RWPE1 (cell line): ENCODE data around the gene MAN2B1.
"Not testable (repeated sequence)": the region's sequence is repeated elsewhere in the genome, so short reads cannot be mapped to it uniquely, and the experiment has no call there.

Source experiments
- CTCF ChIA-PET: fragments of 350-600 bp; sonication (Branson Sonifier 250); formaldehyde crosslinking; extraction: SDS; loops from one replicate; lab custom pipeline; 2021; lab: Yijun Ruan, JAX
- POLR2A ChIA-PET: fragments of 400-600 bp; formaldehyde crosslinking; extraction: SDS; loops from one replicate; lab custom pipeline; 2020; ENCODE audit warnings: antibody characterized with exemption; ENCODE audit not compliant: low non-redundant PET; lab: Yijun Ruan, JAX
- DNase-seq: peaks from one replicate; pipeline ENCODE4 v3.0.0; 2012; ENCODE audit warnings: low spot score
- H3K27ac ChIP-seq: fragments of 450-650 bp; 2 replicates; pipeline ENCODE4 v1.5.1; 2017
- TF ChIP-seq, protein P1 (sequence below): fragments of 450-650 bp; conservative IDR thresholded peaks from 2 replicates; pipeline ENCODE4 v1.5.1; 2017; ENCODE audit warnings: low read depth, mild to moderate bottlenecking

Gene MAN2B1

DNA sequence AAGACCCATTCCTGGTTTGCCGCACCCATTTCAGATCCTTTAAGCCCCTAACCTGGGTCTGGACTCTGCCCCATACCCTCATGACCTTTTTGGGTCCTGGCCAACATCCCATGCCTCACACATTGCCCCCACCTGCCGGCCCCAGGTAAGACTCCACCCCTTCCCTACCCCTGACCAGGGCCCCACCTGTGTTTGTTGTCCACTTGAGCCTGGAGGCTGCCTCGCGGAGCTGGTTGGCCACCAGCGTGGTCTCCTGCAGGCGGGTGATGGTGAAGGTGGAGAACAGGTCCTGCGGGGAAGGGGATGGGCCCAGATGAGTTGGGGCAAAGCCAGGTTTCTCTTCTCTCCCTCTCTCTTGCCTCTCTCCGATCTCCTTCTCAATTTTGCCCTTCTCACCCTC, 19.5 kb downstream of the MAN2B1 start:
- TF ChIP-seq, protein P1, sequence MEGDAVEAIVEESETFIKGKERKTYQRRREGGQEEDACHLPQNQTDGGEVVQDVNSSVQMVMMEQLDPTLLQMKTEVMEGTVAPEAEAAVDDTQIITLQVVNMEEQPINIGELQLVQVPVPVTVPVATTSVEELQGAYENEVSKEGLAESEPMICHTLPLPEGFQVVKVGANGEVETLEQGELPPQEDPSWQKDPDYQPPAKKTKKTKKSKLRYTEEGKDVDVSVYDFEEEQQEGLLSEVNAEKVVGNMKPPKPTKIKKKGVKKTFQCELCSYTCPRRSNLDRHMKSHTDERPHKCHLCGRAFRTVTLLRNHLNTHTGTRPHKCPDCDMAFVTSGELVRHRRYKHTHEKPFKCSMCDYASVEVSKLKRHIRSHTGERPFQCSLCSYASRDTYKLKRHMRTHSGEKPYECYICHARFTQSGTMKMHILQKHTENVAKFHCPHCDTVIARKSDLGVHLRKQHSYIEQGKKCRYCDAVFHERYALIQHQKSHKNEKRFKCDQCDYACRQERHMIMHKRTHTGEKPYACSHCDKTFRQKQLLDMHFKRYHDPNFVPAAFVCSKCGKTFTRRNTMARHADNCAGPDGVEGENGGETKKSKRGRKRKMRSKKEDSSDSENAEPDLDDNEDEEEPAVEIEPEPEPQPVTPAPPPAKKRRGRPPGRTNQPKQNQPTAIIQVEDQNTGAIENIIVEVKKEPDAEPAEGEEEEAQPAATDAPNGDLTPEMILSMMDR: no peak
- CTCF ChIA-PET: interaction anchor here (0.7 kb wide), 3 partner anchors 15 to 280 kb away, joined by 3 to 6 read pairs (median 5); no protein-coding TSS in a partner anchor
- no peak overlapping the region for H3K27ac ChIP-seq
- POLR2A ChIA-PET: no interaction called here
- no peak for DNase-seq

DNA sequence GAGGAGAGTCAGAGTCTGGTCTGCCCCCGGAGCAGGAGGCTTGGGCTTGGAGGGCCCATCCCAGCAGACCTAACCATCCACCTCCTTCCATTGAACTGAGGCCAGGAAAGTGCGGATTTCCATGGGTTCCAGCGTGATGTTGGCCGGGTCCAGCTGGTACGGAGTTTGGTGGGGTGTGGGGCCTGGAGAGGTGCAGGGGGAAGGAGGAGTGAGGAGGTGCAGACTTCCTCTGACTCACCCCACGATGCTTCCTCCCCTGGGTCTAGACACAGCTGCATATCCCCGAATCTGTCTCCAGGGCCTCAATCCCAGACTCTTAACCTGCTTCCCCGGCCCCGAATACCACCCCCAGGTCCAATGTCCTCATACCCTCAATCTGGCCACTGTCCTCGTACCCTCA, 20.0 kb downstream of the MAN2B1 start:
- TF ChIP-seq, protein P1: no peak
- POLR2A ChIA-PET: no interaction called here
- peak overlapping the region; percentile 14; the same call in 1 of the 2 replicates for H3K27ac ChIP-seq
- DNase-seq: no peak
- CTCF ChIA-PET: interaction anchor here (0.5 kb wide), 1 partner anchor 207 kb away, joined by 5 read pairs; no protein-coding TSS in a partner anchor

DNA sequence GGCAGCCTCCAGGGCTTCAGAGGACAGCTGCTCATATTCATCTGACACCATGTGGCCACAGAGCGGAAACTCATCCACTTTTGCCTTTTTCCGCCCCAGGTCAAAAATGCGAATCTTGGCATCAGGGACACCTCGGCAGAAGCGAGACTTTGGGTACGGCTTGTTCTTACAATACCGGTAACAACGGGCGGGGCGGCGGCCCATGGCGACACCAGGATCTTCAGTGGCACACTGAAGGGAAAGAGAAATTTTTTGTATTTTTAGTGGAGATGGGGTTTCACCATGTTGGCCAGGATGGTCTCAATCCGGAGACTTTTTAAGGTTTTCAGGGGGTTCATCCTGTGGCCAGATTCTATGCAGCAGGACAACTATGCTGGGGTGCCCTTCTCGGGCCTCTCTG, 22.8 kb downstream of the MAN2B1 start:
- H3K27ac ChIP-seq, CTCF ChIA-PET, DNase-seq, POLR2A ChIA-PET: not testable (repeated sequence)

GRCh38 chr19:12642506-12642905, 24.0 kb downstream of the MAN2B1 start:
- TF ChIP-seq, protein P1: no peak
- POLR2A ChIA-PET: no interaction called here
- CTCF ChIA-PET: interaction anchor here (0.5 kb wide), 1 partner anchor 53 kb away, joined by 3 read pairs; no protein-coding TSS in a partner anchor
- H3K27ac ChIP-seq: no peak overlapping the region
- DNase-seq: no peak

- POLR2A ChIA-PET: no interaction called here
- TF ChIP-seq, protein P1: no peak
- no peak for DNase-seq
Measured at GRCh38 chr19:12641456-12641855, 25.1 kb downstream of the MAN2B1 start.

DNA sequence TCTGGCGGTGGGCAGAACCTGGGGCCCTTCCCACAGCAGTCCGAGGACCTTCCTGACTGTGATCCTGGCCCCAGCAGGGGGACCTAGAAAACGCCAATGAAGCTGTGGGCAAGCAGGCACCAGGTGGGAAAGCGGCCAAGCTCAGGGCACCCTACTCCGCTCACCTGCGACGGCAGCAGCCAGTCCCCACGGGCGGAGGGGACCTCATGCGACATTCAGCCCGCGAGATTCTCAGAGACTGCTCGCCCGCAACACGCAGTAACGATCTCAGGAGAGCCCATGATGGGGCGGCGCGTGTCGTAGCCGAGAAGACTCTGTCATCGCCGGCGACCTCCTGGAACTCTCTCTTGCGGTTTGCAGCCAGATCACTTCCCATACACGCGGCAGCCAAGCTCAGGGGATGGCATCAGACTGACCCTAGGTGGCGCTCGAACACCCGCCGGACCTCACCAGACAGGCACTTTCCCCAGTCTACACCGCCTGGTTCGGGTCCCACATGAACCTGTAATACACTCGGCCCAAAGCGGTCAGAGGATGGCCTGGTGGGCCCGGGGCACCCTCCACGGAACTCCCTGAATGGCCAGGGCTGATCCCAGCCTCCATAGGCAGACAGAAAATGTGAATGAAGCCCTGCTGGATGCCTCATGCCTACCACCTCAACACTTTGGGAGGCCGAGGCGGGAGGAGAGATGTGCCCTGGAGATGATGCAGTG, 26.5 kb downstream of the MAN2B1 start:
- TF ChIP-seq, protein P1: peak; percentile 72
- ChIA-PET POLR2A (no interaction called here), CTCF (interaction anchor here (0.5 to 1.0 kb wide), 8 partner anchors 9 to 978 kb away, joined by 3 to 6 read pairs (median 4); partner anchors contain the start of gene MAN2B1)
- no peak overlapping the region for H3K27ac ChIP-seq
- DNase-seq: peak; percentile 67

More at GRCh38 chr19:12641456-12641855, 25.1 kb downstream of the MAN2B1 start:
- CTCF ChIA-PET: no interaction called here
- H3K27ac ChIP-seq: no peak overlapping the region
